Right lung (tissue), 5 donors: ENCODE measurements around the gene ATG7. TPM values are rescaled to one million over a fixed set of nuclear protein-coding genes. Genes with fewer than 3 reads are reported as not detected.
A peak's percentile ranks its signal among the peaks of the same experiment; 100 is the strongest.
"Not testable (repeated sequence)": the region's sequence is repeated elsewhere in the genome, so short reads cannot be mapped to it uniquely, and the experiment has no call there.

Source experiments
- DNase-seq, 2 donors: peaks; one replicate each; pipeline ENCODE4 v3.0.0-alpha.2; 2013
- polyA plus RNA-seq, 5 donors: library from polyadenylated mRNA; unstranded; fragments of 120-200 nt; gene quantifications; one replicate each; pipeline versions ENCODE4 v1.2.1 to v1.2.3, GENCODE V29; 2013; ENCODE audit warnings: inconsistent platforms in 1 of 5, low replicate concordance in 1 of 5; ENCODE audit not compliant: insufficient read length in 5 of 5, insufficient read depth in 1 of 5

Gene ATG7
- polyA plus RNA-seq, 5 donors: 20.5 to 30.7 (median 27.1) TPM

GRCh38 chr3:11385891-11386290, 113.7 kb downstream of the ATG7 start:
- no peak for DNase-seq

- DNase-seq: peak; percentile 45
Measured at GRCh38 chr3:11386465-11387113, 114.4 kb downstream of the ATG7 start.

GRCh38 chr3:11389386-11390268, 117.4 kb downstream of the ATG7 start:
- DNase-seq: no peak

- DNase-seq: no peak
Measured at GRCh38 chr3:11390411-11391131, 118.4 kb downstream of the ATG7 start.

GRCh38 chr3:11391174-11391879, 119.1 kb downstream of the ATG7 start:
- no peak for DNase-seq

GRCh38 chr3:11392014-11392859, 120.0 kb downstream of the ATG7 start:
- DNase-seq: no peak

GRCh38 chr3:11392860-11393114, 120.6 kb downstream of the ATG7 start:
- DNase-seq: no peak

GRCh38 chr3:11393401-11393800, 121.2 kb downstream of the ATG7 start:
- no peak for DNase-seq

GRCh38 chr3:11394392-11394791, 122.2 kb downstream of the ATG7 start:
- no peak for DNase-seq

GRCh38 chr3:11400213-11400612, 128.0 kb downstream of the ATG7 start:
- DNase-seq: no peak

- DNase-seq: no peak
Measured at GRCh38 chr3:11401434-11401833, 129.2 kb downstream of the ATG7 start.

- DNase-seq: no peak
Measured at GRCh38 chr3:11405323-11405722, 133.1 kb downstream of the ATG7 start.

- DNase-seq: no peak
Measured at GRCh38 chr3:11407644-11408043, 135.4 kb downstream of the ATG7 start.

GRCh38 chr3:11408324-11408859, 136.2 kb downstream of the ATG7 start:
- not testable (repeated sequence) for DNase-seq

GRCh38 chr3:11410564-11410963, 138.4 kb downstream of the ATG7 start:
- no peak for DNase-seq

GRCh38 chr3:11411956-11412355, 139.8 kb downstream of the ATG7 start:
- no peak for DNase-seq

- no peak for DNase-seq
Measured at GRCh38 chr3:11413071-11413470, 140.9 kb downstream of the ATG7 start.

GRCh38 chr3:11415099-11415498, 142.9 kb downstream of the ATG7 start:
- no peak for DNase-seq

- no peak for DNase-seq
Measured at GRCh38 chr3:11420066-11420465, 147.9 kb downstream of the ATG7 start.

GRCh38 chr3:11422291-11422690, 150.1 kb downstream of the ATG7 start:
- no peak for DNase-seq

- no peak for DNase-seq
Measured at GRCh38 chr3:11423868-11424267, 151.7 kb downstream of the ATG7 start.
